ENCODE data around the gene TSHZ2. TPM values are rescaled to one million over a fixed set of nuclear protein-coding genes. Genes with fewer than 3 reads are reported as not detected.

Gene TSHZ2
- total and polyA plus RNA-seq, 2 of the 4 experiments (the other 2 are of a cell fraction) = under 0.01 to 0.02 TPM

- H2BK5ac ChIP-seq (ENCODE audit: low read depth, low read length, poor library complexity, severe bottlenecking) = no peak overlapping the region
- in situ Hi-C loops (cut with MboI; ENCODE audit: low sequenced_read_pairs) = no loop called here
These were observed 15.1 kb downstream of the TSHZ2 start for GRCh38 chr20:52987295-52987694.

More at GRCh38 chr20:52987295-52987694, 15.1 kb downstream of the TSHZ2 start:
- H3K27me3 ChIP-seq (ENCODE audit: control insufficient read depth, insufficient read depth, low read length) = no peaks in the 10 kb centered on the region
- no peak overlapping the region for H3K23ac ChIP-seq (ENCODE audit: low read depth, low read length)
- no peak overlapping the region for H2BK120ac ChIP-seq (ENCODE audit: low read depth, low read length)
- H2BK20ac ChIP-seq (ENCODE audit: low read depth, low read length) = no peak overlapping the region
- H3K14ac ChIP-seq (replicated peaks; ENCODE audit: low read depth, low read length) = no peak overlapping the region
- no peak overlapping the region for H4K91ac ChIP-seq (ENCODE audit: insufficient read depth, low read depth, low read length)
- H3K4ac ChIP-seq (ENCODE audit: low read depth, low read length) = no peak overlapping the region
- H3K36me3 ChIP-seq (ENCODE audit: control insufficient read depth, insufficient read depth, low read length) = no peaks in the 10 kb centered on the region
- no peak overlapping the region for H4K8ac ChIP-seq (ENCODE audit: low read depth in 2 of 2, low read length in 2 of 2)
- dilution Hi-C loops (cut with HindIII; ENCODE audit: low sequenced_read_pairs, unreplicated experiment) (no loop called here), intact Hi-C loops (cut with micrococcal nuclease) (no loop called here)
- no peaks in the 10 kb centered on the region for H4K20me1 ChIP-seq (ENCODE audit: insufficient read depth, low read length)
- H2AK5ac ChIP-seq (ENCODE audit: low read depth, low read length) = no peak overlapping the region
- no peaks in the 10 kb centered on the region for H3K4me1 ChIP-seq (ENCODE audit: control insufficient read depth, insufficient read depth, low read length)
- DNase-seq (no peak), ATAC-seq (ENCODE audit: low read depth) (no peak)
- no peak overlapping the region for H4K5ac ChIP-seq (ENCODE audit: low read depth, low read length)
- POLR2A ChIA-PET (ENCODE audit: unreplicated experiment) = no interaction called here
- H3K9me3 ChIP-seq (ENCODE audit: control insufficient read depth, insufficient read depth, low read length) = peaks cover 5% of the 10 kb centered on the region
- H3K27ac ChIP-seq (ENCODE audit: insufficient read depth, low read length) = no peak overlapping the region
- H3K79me1 ChIP-seq (ENCODE audit: low read depth in 1 of 2, low read length in 2 of 2) = no peaks in the 10 kb centered on the region
- no peak overlapping the region for H3K18ac ChIP-seq (ENCODE audit: low read depth, low read length)
- WGBS, 2 experiments (ENCODE audit: extremely low coverage in 2 of 2, insufficient read length in 1 of 2) = no CpG with 5 or more reads among the region's 1 CpG
- H2AFZ ChIP-seq (replicated peaks; ENCODE audit: low read length, poor library complexity) = no peak overlapping the region
- CTCF ChIA-PET = no interaction called here
- no peak for TF ChIP-seq MAFK (IDR thresholded peaks at IDR 0.05; ENCODE audit: low read depth, low read length)
- no peak for TF ChIP-seq NFE2L2 (IDR thresholded peaks at IDR 0.05; ENCODE audit: low read depth, low read length)
- no peak overlapping the region for H3K4me2 ChIP-seq (ENCODE audit: low read depth, low read length)
- no peaks in the 10 kb centered on the region for H3K9me1 ChIP-seq (ENCODE audit: insufficient read depth, low read length)
- H3K4me3 ChIP-seq (ENCODE audit: insufficient read depth, low read depth, low read length) = no peak overlapping the region
- no peak overlapping the region for H3K9ac ChIP-seq (ENCODE audit: low read depth, low read length)
- no peak overlapping the region for H2AK9ac ChIP-seq (replicated peaks; ENCODE audit: low read depth, low read length, poor library complexity)
- no peak overlapping the region for H2BK15ac ChIP-seq (ENCODE audit: low read depth, low read length)
- no peak overlapping the region for H3K56ac ChIP-seq (ENCODE audit: extremely low read depth, insufficient read depth, low read length)
- no TSS peak for BruUV-seq (replicated peaks)

Measured in IMR-90 (cell line).